ENCODE results near the gene RNF180.

- TF ChIP-seq CTCF (IDR thresholded peaks at IDR 0.05; ENCODE audit: control extremely low read depth in 1 of 3, insufficient read depth in 1 of 3, low read depth in 1 of 3, low read length in 3 of 3) (no peak), POLR2AphosphoS5 (IDR thresholded peaks at IDR 0.05; ENCODE audit: low read depth, low read length) (no peak), KDM1A (IDR thresholded peaks at IDR 0.05; ENCODE audit: borderline replicate concordance, low read length) (no peak), SIN3A (conservative IDR thresholded peaks at IDR 0.05 in 1 of 2, IDR thresholded peaks at IDR 0.05 in 1 of 2; ENCODE audit: low read depth in 1 of 2, low read length in 2 of 2) (no peak), SIRT6 (IDR thresholded peaks at IDR 0.05; ENCODE audit: low read length) (no peak), EZH2 (IDR thresholded peaks at IDR 0.05; ENCODE audit: low read depth, low read length, severe bottlenecking) (no peak), MAFK (IDR thresholded peaks at IDR 0.05; ENCODE audit: low read depth, low read length) (no peak), RAD21 (IDR thresholded peaks at IDR 0.05 in 1 of 2, conservative IDR thresholded peaks at IDR 0.05 in 1 of 2; ENCODE audit: low read depth in 2 of 2, low read length in 2 of 2) (no peak), SP2 (IDR thresholded peaks at IDR 0.05; ENCODE audit: low read length) (no peak), FOSL1 (IDR thresholded peaks at IDR 0.05; ENCODE audit: insufficient read depth, low read depth, low read length) (no peak), POLR2A (IDR thresholded peaks at IDR 0.05; ENCODE audit: control extremely low read depth in 1 of 2, low read depth in 2 of 2, low read length in 2 of 2) (no peak), TAF1 (IDR thresholded peaks at IDR 0.05; ENCODE audit: low read depth, low read length) (no peak)
These were observed 21.0 kb upstream of the RNF180 start for GRCh38 chr5:64144425-64145215.
